8988T (cell line): Measurements from ENCODE around the gene ANO6.
"Not testable (repeated sequence)": the region's sequence is repeated elsewhere in the genome, so short reads cannot be mapped to it uniquely, and the experiment has no call there.

Experiments
- DNase-seq: peaks from one replicate; pipeline ENCODE4 v3.0.0; 2011

Gene ANO6

DNA sequence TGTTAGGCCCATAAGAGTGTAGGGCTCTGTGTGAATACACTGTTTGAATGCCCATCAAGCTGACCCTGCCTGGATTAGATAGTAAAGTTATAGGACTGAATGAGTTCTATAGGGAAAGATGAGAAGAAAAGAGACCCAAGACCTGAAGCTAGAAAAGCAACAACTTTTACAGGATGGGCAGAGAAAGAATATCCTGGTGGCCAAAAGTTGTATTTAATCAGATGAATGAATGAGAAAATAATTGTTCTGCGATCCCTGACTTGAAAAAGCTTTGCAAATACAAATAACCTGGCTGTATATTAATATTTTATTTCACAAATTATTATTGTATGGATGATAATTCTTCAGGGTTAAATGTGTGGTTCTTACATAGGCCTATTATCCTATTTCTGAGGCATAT is 2.8 kb upstream of the ANO6 start:
- DNase-seq: no peak

- no peak for DNase-seq
Measured at GRCh38 chr12:45214071-45214470, 1.8 kb upstream of the ANO6 start.

DNA sequence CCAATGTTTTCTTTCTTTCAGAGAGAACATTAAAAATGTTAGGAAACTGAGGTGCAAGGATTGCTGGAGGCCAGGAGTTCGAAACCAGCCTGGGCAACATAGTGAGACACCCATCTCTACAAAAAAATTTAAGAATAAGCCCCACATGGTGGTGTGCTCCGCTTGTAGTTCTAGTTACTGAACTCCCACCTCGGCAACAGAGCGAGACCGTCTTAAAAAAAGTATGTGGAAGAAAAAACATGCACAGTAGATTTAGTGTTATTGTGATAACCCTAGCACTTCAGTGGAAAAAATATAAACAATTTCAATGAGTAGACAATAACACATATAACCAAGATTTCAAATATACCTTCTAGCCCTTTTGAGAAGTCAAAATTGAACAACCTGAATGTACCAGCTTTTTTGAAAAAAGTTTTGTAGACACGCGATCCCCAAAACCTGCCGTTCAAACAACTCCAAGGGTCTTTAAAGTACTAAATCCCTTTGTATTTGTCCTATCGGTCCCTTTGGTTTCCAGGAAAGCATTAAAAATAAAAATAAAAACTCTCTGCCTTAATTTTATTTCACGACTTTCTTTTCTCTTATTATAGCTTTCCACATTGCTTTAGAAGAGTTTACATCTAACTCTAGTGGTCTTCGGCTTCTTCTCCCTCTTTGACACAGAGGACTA is 1.0 kb upstream of the ANO6 start:
- DNase-seq: no peak

GRCh38 chr12:45216230-45216982 is 511 bp downstream of the ANO6 start:
- no peak for DNase-seq

- no peak for DNase-seq
Measured at GRCh38 chr12:45216983-45217485, 1.1 kb downstream of the ANO6 start.

- DNase-seq: no peak
Measured at GRCh38 chr12:45217846-45218245, 2.0 kb downstream of the ANO6 start.

DNA sequence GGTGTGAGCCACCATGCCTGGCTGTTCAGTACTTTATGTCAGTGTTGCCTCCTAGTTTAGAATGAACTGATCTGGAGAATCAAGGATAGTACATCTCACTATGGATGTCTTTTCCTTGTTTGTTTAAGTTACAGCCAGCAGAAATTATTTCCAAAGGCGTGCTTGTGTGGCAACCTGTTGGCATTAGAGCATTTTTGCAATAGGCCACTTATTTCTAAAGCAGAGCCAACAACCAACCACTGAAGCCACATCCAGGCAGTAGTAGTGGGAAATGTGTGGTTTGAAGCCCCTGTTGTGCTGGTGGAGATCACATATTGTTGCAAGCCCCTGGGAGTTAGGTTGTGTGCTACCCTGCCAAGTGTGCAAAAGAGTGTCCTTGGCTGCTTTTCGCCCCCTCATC is 3.7 kb downstream of the ANO6 start:
- no peak for DNase-seq

- DNase-seq: no peak
Measured at GRCh38 chr12:45220363-45220931, 4.6 kb downstream of the ANO6 start.

GRCh38 chr12:45220969-45221368 is 5.1 kb downstream of the ANO6 start:
- no peak for DNase-seq

DNA sequence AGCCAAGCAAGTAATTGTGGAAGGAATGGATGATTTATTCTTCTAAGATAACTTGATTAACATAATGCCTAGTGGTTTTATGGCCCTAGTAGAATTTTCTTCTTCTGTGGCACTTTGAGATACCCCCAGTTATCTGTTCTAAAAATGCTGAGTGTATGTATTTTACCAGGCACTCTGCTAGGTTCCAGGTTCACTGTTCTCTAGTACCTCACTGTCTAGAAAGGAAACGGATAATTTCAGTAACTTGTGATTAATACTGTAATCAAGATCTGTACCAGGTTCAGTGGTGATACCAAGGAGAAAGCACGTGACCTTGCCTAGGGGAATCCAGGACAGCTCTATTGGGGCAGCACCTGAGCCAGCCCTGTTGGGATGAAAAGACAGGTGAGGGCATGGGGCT is 8.0 kb downstream of the ANO6 start:
- DNase-seq: no peak

DNA sequence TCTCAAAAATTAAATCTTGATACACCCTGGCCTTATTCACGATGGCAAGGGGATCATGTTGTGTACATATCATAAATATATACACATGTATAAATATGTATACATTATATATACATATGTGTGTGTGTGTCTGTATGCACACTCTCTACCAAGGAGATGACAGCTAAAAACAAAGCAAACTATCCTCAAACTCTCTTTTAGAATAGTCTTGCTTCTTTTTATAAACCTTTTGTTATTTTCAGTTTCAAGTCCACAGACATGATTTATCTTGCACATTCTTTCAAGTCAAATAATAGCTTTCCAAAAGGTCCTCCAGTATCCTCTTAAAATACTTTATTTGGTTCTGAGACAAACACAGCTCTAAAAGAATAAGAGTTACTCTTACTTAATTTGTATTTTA is 8.4 kb downstream of the ANO6 start:
- no peak for DNase-seq

- no peak for DNase-seq
Measured at GRCh38 chr12:45226021-45226420, 10.1 kb downstream of the ANO6 start.

DNA sequence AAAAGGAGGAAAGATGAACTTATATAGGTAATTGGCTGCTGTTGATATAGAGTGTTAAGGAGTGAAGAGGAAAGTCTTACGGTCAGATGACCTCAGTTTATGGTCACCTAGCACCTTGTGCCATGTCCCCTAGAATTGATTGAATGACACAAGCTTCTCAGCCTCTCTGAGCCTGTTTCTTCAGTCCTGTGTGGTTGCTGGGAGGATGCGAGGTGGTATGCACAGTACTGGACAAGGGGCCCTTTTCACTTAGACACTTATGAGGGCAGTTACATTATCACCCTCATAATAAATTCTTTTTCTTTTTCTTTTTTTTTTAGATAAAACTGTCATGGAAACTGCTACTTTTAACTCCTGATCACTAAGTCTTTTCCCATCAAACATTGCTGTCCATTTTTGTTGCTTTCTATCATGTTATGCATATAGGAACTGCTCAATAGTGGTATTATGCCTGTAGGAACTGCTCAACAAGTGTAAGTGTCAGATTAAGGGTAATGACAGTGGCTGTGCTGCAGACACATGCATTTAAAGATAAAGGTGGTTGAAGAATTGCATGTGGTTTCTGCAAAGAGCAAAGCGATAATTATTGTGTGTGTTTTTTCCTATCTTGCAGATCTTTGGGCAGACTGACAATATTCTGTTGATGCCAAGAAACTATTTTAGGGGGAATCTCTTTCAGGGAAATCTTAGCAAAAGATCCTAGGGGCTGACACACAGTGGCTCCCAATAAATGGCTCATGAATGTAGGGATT is 11.6 kb downstream of the ANO6 start:
- DNase-seq: no peak

DNA sequence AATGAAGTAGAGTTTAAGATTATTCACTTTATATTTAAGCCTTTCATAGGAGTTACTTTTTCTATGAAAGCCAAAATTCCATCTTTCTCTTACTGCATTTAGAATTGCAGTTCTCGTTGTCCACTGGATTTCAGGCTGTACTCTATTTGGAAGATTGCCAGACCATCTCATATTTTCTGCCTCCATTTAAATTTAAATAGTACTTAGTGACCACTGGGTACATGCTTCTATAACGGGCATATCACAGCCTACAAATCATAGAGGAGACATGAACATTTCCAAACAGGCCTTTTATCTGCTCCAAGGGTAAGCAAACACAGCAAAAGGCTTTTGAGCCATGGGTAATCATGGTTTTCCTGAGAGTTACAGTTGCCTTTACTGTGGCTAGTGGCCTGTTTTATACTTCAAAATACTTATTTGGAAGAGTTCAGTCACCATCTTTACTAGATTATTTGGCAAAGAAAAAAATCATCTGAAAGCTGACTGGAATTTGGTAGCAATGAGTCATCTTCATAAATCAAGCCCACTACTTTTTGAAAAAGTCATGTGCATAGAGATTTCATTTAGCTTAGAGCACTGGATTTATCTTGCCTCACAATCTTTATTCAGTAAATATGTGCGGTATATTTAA is 15.7 kb downstream of the ANO6 start:
- DNase-seq: no peak

- DNase-seq: no peak
Measured at GRCh38 chr12:45232146-45232755, 16.4 kb downstream of the ANO6 start.

DNA sequence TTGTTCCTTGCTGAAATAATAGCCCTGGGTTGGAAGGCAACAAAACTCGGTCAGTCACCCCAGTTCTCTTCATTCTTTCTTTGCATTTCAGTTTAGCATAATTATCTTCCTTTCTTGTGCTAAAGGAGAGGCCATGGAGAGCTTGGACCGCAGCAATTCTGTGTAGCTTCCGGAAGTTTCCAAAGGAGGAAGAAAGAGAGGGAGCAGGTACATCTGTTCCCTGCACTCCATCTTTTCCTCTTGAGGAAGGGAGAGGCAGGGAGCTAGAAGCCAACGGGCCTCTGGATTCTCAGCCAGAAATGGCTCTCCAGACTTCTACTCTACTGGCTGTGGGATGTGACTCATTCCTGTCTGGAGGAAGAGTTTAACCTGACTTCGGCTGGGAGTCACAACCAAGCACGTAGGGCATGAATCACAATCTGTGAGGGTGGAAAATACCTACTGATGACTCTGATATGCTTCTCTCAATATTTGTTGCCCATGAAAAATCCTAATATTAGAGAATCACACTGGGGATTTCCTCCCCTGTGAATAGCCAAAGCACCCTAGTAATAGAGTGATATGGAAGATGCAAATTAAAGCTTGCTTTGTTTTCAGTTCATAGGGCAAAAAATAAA is 17.0 kb downstream of the ANO6 start:
- DNase-seq: no peak

DNA sequence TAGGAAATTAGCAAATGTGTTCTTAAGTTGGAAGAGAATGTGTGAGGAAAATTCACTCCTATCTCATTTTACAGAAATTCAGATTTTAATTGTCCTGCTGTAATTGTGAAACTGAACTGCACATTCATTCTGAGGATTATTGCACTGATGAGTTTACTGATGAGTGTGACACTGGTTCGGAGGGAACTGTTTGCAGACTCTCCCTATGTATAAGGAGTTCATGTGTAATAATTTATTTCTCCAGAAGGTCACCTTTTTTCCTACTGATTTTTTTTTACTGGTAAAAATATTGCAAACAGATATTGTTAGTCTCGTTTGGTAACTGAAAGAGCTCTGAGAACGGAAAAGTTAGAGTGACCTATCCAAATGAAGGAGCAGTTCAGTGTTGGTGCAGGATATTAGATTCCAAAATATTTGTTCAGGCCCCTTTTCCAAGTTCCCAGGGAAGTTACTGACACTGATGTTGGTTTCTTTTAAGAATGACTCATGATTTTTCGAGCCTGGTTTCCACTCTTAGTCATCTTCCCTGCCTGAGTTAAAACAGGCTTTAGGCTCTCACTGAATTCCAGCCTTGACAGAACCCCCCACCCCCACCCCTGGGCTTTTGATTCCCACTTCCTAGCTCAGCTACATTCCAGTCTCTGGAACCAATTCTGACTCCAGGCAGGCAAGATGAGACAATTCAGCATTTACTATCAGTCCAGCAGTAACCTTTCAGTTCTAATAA is 18.4 kb downstream of the ANO6 start:
- no peak for DNase-seq

- DNase-seq: no peak
Measured at GRCh38 chr12:45235087-45236025, 19.5 kb downstream of the ANO6 start.

DNA sequence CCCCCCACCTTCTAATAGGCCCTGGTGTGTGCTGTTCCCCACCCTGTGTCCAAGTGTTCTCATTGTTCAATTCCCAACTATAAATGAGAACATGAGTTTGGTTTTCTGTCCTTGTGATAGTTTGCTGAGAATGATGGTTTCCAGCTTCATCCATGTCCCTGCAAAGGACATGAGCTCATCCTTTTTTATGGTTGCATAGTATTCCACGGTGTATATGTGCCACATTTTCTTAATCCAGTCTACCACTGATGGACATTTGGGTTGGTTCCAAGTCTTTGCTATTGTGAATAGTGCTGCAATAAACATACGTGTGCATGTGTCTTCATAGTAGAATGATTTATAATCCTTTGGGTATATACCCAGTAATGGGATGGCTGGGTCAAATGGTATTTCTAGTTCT is 20.5 kb downstream of the ANO6 start:
- DNase-seq: not testable (repeated sequence)

GRCh38 chr12:45242180-45242579 is 26.3 kb downstream of the ANO6 start:
- DNase-seq: no peak
